Endodermal cell (in vitro differentiated cells): ENCODE data around the gene NSUN4. TPM values are rescaled to one million over a fixed set of nuclear protein-coding genes. Genes with fewer than 3 reads are reported as not detected.
"Not testable (repeated sequence)": the region's sequence is repeated elsewhere in the genome, so short reads cannot be mapped to it uniquely, and the experiment has no call there.

ENCODE experiments used
- DNase-seq: peaks from one replicate; pipeline ENCODE4 v3.0.0-alpha.2; 2017
- H3K27ac ChIP-seq: 2 replicates; pipeline ENCODE4 v1.5.1; 2013; ENCODE audit warnings: mild to moderate bottlenecking, low read depth, low read length, moderate library complexity
- H3K27me3 ChIP-seq: 2 replicates; pipeline ENCODE4 v1.6.1; 2013; ENCODE audit warnings: mild to moderate bottlenecking, low read length, moderate library complexity; ENCODE audit not compliant: insufficient read depth, control insufficient read depth, poor library complexity, severe bottlenecking
- H3K36me3 ChIP-seq: 2 replicates; pipeline ENCODE4 v1.7.0; 2013; ENCODE audit warnings: mild to moderate bottlenecking, low read length, moderate library complexity; ENCODE audit not compliant: control insufficient read depth, insufficient read depth
- H3K4me1 ChIP-seq: one replicate; pipeline ENCODE4 v1.7.0; 2013; ENCODE audit warnings: low read length; ENCODE audit not compliant: control insufficient read depth, insufficient read depth
- H3K4me3 ChIP-seq: 2 replicates; pipeline ENCODE4 v1.5.1; 2013; ENCODE audit warnings: mild to moderate bottlenecking, low read length, moderate library complexity
- H3K9ac ChIP-seq: 2 replicates; pipeline ENCODE4 v1.6.1; 2013; ENCODE audit warnings: mild to moderate bottlenecking, low read length, moderate library complexity; ENCODE audit not compliant: poor library complexity, severe bottlenecking; ENCODE audit errors: extremely low read depth
- H3K9me3 ChIP-seq: 2 replicates; pipeline ENCODE4 v1.6.1; 2013; ENCODE audit warnings: mild to moderate bottlenecking, low read length, moderate library complexity; ENCODE audit not compliant: control insufficient read depth
- H3K27ac Mint-ChIP-seq: 2 replicates; pipeline ENCODE4 v1.8.0; 2020; ENCODE audit warnings: mixed read lengths
- H3K27me3 Mint-ChIP-seq: 2 replicates; pipeline ENCODE4 v1.8.0; 2021; ENCODE audit warnings: mild to moderate bottlenecking, mixed read lengths; ENCODE audit not compliant: insufficient read depth
- H3K36me3 Mint-ChIP-seq: 2 replicates; pipeline ENCODE4 v1.8.0; 2020; ENCODE audit warnings: low read depth, mixed read lengths
- H3K4me1 Mint-ChIP-seq: 2 replicates; pipeline ENCODE4 v1.8.0; 2020; ENCODE audit warnings: mixed read lengths
- H3K4me3 Mint-ChIP-seq: 2 replicates; pipeline ENCODE4 v1.8.0; 2020; ENCODE audit warnings: mild to moderate bottlenecking, moderate library complexity, mixed read lengths
- H3K9me3 Mint-ChIP-seq: 2 replicates; pipeline ENCODE4 v1.8.0; 2020; ENCODE audit warnings: mild to moderate bottlenecking, mixed read lengths
- WGBS, 2 experiments: methylation state at CpG; one replicate each; pipeline versions ENCODE4 v1.1.5 to v1.1.7; 2013; ENCODE audit warnings: missing lambda C conversion rate in 2 of 2, mixed read lengths in 1 of 2; ENCODE audit not compliant: insufficient coverage in 1 of 2, insufficient read length in 1 of 2; 5-methylcytosine and 5-hydroxymethylcytosine counted together
- total RNA-seq, 2 donors: library from RNA; stranded (reverse); fragmentation: NEBNext Ultra II Directional in 1 of 2; extraction: Animal tissue kit (Norgen Biotek cat#: 25700) in 1 of 2; gene quantifications; 2 replicates in 1 of 2; 3 replicates in 1 of 2; pipeline ENCODE4 v1.2.1, GENCODE V29; 2021
- TF ChIP-seq, protein P1 (sequence below): fragments of 200-600 bp; sonication (generic); conservative IDR thresholded peaks from 2 replicates; pipeline ENCODE4 v1.5.0; 2021; ENCODE audit warnings: antibody characterized with exemption, mild to moderate bottlenecking

Gene NSUN4
- total RNA-seq, 2 donors from 2014 or later: 16.3 to 19.0 TPM

DNA sequence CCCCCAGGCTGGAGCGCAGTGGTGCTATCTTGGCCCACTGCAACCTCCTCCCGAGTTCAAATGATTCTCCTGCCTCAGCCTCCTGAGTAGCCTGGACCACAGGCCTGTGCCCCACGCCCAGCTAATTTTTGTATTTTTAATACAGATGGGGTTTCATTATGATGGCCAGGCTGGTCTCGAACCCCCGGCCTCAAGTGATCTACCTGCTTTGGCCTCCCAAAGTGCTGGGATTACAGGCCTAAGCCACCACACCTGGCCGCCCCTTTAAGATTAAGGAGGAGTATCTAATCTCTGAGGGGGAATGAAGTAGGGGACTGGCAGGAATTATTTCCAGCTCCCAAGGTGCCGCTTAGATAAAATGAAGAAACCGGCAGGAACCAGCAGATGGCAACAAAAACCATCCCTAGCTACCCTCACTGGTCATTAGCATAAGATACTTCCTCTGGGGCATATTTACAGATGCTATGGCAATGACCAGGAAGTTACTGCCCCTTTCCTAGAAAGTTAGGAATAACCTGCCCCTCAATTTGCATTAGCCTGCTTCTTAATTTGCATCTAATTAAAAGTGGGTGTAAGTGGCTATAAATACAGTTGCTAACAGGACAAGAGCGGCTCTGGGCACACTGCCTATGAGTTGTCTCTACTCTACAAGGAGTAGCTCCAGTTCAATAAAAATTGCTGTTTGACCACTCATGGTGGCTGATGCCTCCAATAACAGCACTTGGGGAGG lies 7.1 kb upstream of the NSUN4 start:
- Mint-ChIP-seq H3K9me3 (no peaks in the 10 kb centered on the region), H3K4me3 (no peak overlapping the region), H3K4me1 (peaks cover 15% of the 10 kb centered on the region), H3K27me3 (no peaks in the 10 kb centered on the region), H3K27ac (no peak overlapping the region), H3K36me3 (no peaks in the 10 kb centered on the region)
- WGBS, 2 experiments: 77 to 94% methylated on average over 3 to 9 of the region's 9 CpGs
- Histone ChIP-seq H3K4me3 (no peak overlapping the region), H3K27ac (no peak overlapping the region), H3K36me3 (no peaks in the 10 kb centered on the region), H3K4me1 (no peaks in the 10 kb centered on the region), H3K9me3 (no peaks in the 10 kb centered on the region), H3K27me3 (no peaks in the 10 kb centered on the region), H3K9ac (no peak overlapping the region)
- peak; percentile 78 for DNase-seq
- TF ChIP-seq, protein P1, sequence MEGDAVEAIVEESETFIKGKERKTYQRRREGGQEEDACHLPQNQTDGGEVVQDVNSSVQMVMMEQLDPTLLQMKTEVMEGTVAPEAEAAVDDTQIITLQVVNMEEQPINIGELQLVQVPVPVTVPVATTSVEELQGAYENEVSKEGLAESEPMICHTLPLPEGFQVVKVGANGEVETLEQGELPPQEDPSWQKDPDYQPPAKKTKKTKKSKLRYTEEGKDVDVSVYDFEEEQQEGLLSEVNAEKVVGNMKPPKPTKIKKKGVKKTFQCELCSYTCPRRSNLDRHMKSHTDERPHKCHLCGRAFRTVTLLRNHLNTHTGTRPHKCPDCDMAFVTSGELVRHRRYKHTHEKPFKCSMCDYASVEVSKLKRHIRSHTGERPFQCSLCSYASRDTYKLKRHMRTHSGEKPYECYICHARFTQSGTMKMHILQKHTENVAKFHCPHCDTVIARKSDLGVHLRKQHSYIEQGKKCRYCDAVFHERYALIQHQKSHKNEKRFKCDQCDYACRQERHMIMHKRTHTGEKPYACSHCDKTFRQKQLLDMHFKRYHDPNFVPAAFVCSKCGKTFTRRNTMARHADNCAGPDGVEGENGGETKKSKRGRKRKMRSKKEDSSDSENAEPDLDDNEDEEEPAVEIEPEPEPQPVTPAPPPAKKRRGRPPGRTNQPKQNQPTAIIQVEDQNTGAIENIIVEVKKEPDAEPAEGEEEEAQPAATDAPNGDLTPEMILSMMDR: peak; percentile 69

- H3K27me3 ChIP-seq: no peaks in the 10 kb centered on the region
- H3K36me3 ChIP-seq: no peaks in the 10 kb centered on the region
- no peak for DNase-seq
- H3K27ac Mint-ChIP-seq: no peak overlapping the region
- no peak overlapping the region for H3K9ac ChIP-seq
- no peak overlapping the region for H3K4me3 ChIP-seq
- no peak overlapping the region for H3K27ac ChIP-seq
- TF ChIP-seq, protein P1: no peak
- no peaks in the 10 kb centered on the region for H3K4me1 ChIP-seq
- H3K9me3 ChIP-seq: no peaks in the 10 kb centered on the region
- no peaks in the 10 kb centered on the region for H3K36me3 Mint-ChIP-seq
- no peaks in the 10 kb centered on the region for H3K27me3 Mint-ChIP-seq
- WGBS, 2 experiments: 87 to 100% methylated on average over 1 to 2 of the region's 2 CpGs
- no peaks in the 10 kb centered on the region for H3K9me3 Mint-ChIP-seq
- peaks cover 15% of the 10 kb centered on the region for H3K4me1 Mint-ChIP-seq
- no peak overlapping the region for H3K4me3 Mint-ChIP-seq
Observed at GRCh38 chr1:46334030-46334384, 6.6 kb upstream of the NSUN4 start.

DNA sequence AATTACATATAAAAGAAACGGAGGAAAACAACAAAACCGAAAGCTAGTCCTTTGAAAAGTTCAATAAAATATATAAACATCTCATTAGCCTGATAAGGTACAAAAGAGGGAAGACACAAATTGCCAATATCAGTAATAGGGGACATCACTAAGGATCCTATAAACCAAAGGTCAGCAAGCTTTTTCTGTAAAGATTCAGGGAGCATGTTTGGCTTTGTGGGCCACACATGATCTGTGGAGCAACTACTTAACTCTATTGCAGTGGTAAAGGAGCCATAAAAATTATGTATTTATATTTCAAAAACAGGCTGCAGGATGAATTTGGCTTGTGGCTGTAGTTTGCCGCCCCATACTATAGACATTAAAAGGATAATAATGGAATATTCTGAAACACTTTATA lies 5.5 kb upstream of the NSUN4 start:
- no peak overlapping the region for H3K4me3 ChIP-seq
- H3K9ac ChIP-seq: no peak overlapping the region
- no peaks in the 10 kb centered on the region for H3K27me3 ChIP-seq
- no peak overlapping the region for H3K27ac ChIP-seq
- no peaks in the 10 kb centered on the region for H3K36me3 ChIP-seq
- H3K9me3 ChIP-seq: no peaks in the 10 kb centered on the region
- TF ChIP-seq, protein P1: no peak
- no peaks in the 10 kb centered on the region for H3K36me3 Mint-ChIP-seq
- H3K4me1 ChIP-seq: no peaks in the 10 kb centered on the region
- H3K4me3 Mint-ChIP-seq: no peak overlapping the region
- H3K27me3 Mint-ChIP-seq: no peaks in the 10 kb centered on the region
- H3K4me1 Mint-ChIP-seq: peaks cover 13% of the 10 kb centered on the region
- no peak for DNase-seq
- no peak overlapping the region for H3K27ac Mint-ChIP-seq
- WGBS, 2 experiments: 100% methylated on average over 1 of the region's 3 CpGs; no CpG with 5 or more reads in 1 of the 2 experiments
- no peaks in the 10 kb centered on the region for H3K9me3 Mint-ChIP-seq

GRCh38 chr1:46337409-46337808 lies 3.2 kb upstream of the NSUN4 start:
- H3K9me3 Mint-ChIP-seq, H3K9ac ChIP-seq, H3K36me3 ChIP-seq, H3K36me3 Mint-ChIP-seq, H3K4me3 ChIP-seq, DNase-seq, H3K27me3 Mint-ChIP-seq, H3K27ac Mint-ChIP-seq, H3K4me3 Mint-ChIP-seq, H3K27ac ChIP-seq, H3K27me3 ChIP-seq, H3K4me1 ChIP-seq, H3K9me3 ChIP-seq: not testable (repeated sequence)
- H3K4me1 Mint-ChIP-seq: peaks cover 17% of the 10 kb centered on the region
- 100% methylated on average over 7 of the region's 14 CpGs; no CpG with 5 or more reads in 1 of the 2 experiments for WGBS, 2 experiments
